ENCODE measurements around the gene CNTNAP4. TPM values are rescaled to one million over a fixed set of nuclear protein-coding genes. Genes with fewer than 3 reads are reported as not detected.

Gene CNTNAP4
- total RNA-seq, 1 donor from 2014 or later: not detected

- Mint-ChIP-seq H3K36me3 (ENCODE audit: low read depth) (no peaks in the 10 kb centered on the region), H3K4me1 (ENCODE audit: low read depth) (no peaks in the 10 kb centered on the region), H3K4me3 (ENCODE audit: unreplicated experiment) (no peak overlapping the region), H3K27ac (ENCODE audit: unreplicated experiment) (no peak overlapping the region), H3K27me3 (ENCODE audit: low read depth) (no peaks in the 10 kb centered on the region), H3K9me3 (ENCODE audit: low read depth) (peaks cover 6% of the 10 kb centered on the region)
- DNase-seq (ENCODE audit: low spot score): no peak
- no peak for TF ChIP-seq CTCF (IDR thresholded peaks at IDR 0.05)
These were observed 132.5 kb downstream of the CNTNAP4 start for GRCh38 chr16:76409706-76410105.

GRCh38 chr16:76421571-76421970 is 144.4 kb downstream of the CNTNAP4 start:
- Mint-ChIP-seq H3K9me3 (ENCODE audit: low read depth) (no peaks in the 10 kb centered on the region), H3K27ac (ENCODE audit: unreplicated experiment) (no peak overlapping the region), H3K4me1 (ENCODE audit: low read depth) (no peaks in the 10 kb centered on the region), H3K4me3 (ENCODE audit: unreplicated experiment) (no peak overlapping the region), H3K27me3 (ENCODE audit: low read depth) (no peaks in the 10 kb centered on the region), H3K36me3 (ENCODE audit: low read depth) (no peaks in the 10 kb centered on the region)
- no peak for DNase-seq (ENCODE audit: low spot score)
- TF ChIP-seq CTCF (IDR thresholded peaks at IDR 0.05): no peak

DNA sequence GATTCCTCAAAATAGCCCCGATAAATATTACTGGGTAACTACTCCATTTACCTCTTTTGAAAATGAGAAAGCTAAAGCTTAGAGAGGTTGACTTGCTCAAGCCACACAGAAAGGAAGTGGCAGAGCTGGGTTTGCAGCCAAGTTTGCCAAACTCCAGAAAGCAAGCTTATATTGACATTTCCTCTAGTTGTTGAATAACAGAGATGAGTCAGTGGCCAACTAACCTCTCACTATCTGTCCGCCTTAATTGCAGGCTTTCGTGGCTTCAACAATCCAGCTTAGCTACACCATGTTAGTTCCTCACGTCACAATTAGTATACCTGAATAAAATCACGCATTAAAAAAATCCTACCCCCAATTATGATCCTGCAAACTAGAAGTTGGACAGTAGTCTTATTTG is 151.7 kb downstream of the CNTNAP4 start:
- Mint-ChIP-seq H3K9me3 (ENCODE audit: low read depth) (no peaks in the 10 kb centered on the region), H3K27me3 (ENCODE audit: low read depth) (peaks cover 1% of the 10 kb centered on the region), H3K4me3 (ENCODE audit: unreplicated experiment) (no peak overlapping the region), H3K27ac (ENCODE audit: unreplicated experiment) (no peak overlapping the region), H3K4me1 (ENCODE audit: low read depth) (no peaks in the 10 kb centered on the region), H3K36me3 (ENCODE audit: low read depth) (no peaks in the 10 kb centered on the region)
- TF ChIP-seq CTCF (IDR thresholded peaks at IDR 0.05): no peak
- no peak for DNase-seq (ENCODE audit: low spot score)

DNA sequence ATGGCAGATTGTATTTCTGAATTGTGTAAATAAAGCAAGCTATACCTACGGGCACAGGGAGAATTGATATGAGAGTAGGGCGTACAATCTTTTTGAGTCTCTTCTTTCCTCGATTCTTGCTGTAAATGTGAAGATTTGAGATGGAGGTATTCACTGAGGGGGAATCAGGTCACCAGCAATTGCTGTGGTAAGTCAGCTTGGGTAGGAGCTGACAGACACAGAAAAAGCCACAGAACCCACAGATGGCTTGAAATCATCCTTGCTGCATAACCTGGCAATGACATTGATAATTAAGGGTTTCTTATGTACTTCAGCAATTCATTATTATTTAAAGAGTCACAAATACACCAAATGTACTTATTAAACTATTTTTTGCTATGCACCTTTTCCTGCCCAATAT is 164.2 kb downstream of the CNTNAP4 start:
- no peaks in the 10 kb centered on the region for H3K4me1 Mint-ChIP-seq (ENCODE audit: low read depth)
- DNase-seq (ENCODE audit: low spot score): no peak
- H3K27ac Mint-ChIP-seq (ENCODE audit: unreplicated experiment): no peak overlapping the region
- H3K27me3 Mint-ChIP-seq (ENCODE audit: low read depth): peaks cover 4% of the 10 kb centered on the region
- no peak overlapping the region for H3K4me3 Mint-ChIP-seq (ENCODE audit: unreplicated experiment)
- no peaks in the 10 kb centered on the region for H3K9me3 Mint-ChIP-seq (ENCODE audit: low read depth)
- no peak for TF ChIP-seq CTCF (IDR thresholded peaks at IDR 0.05)
- H3K36me3 Mint-ChIP-seq (ENCODE audit: low read depth): no peaks in the 10 kb centered on the region

DNA sequence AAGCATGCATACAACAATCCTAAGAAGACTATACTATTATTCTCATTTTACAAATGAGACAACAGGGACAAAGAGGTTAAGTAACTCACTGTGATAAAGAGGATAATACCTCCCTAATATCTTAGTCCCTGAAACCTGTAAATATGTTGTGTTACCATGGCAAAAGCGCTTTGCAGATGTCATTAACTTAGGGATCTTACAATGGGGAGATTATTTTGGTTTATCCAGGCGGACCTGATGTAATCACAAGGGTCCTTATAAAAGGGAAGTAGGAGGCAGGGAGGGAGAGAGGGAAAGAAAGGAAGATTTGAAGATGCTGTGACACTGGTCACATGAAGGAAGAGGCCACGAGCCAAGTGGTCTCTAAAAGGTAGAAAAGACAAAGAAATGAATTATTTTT is 164.7 kb downstream of the CNTNAP4 start:
- Mint-ChIP-seq H3K27ac (ENCODE audit: unreplicated experiment) (no peak overlapping the region), H3K27me3 (ENCODE audit: low read depth) (peaks cover 4% of the 10 kb centered on the region), H3K36me3 (ENCODE audit: low read depth) (no peaks in the 10 kb centered on the region), H3K9me3 (ENCODE audit: low read depth) (no peaks in the 10 kb centered on the region), H3K4me3 (ENCODE audit: unreplicated experiment) (no peak overlapping the region), H3K4me1 (ENCODE audit: low read depth) (no peaks in the 10 kb centered on the region)
- TF ChIP-seq CTCF (IDR thresholded peaks at IDR 0.05): no peak
- DNase-seq (ENCODE audit: low spot score): no peak

Measured in chondrocyte (in vitro differentiated cells).